AG04450 (cell line): Measurements from ENCODE around the gene CHCHD1. TPM values are rescaled to one million over a fixed set of nuclear protein-coding genes. Genes with fewer than 3 reads are reported as not detected.

Source experiments
- CTCF ChIA-PET: fragments of 300-600, 350-600 bp; formaldehyde crosslinking; extraction: SDS; loops from one replicate; lab custom pipeline; 2022; ENCODE audit warnings: antibody characterized with exemption, inconsistent platforms; lab: Charles Lee
- POLR2A ChIA-PET: fragments of 350-600 bp; formaldehyde crosslinking; extraction: SDS; loops from one replicate; lab custom pipeline; 2021; ENCODE audit warnings: antibody characterized with exemption, inconsistent platforms; lab: Yijun Ruan, JAX
- DNase-seq: peaks from one replicate; pipeline ENCODE4 v3.0.0-alpha.2; 2011; ENCODE audit warnings: low read depth, low spot score
- H3K27ac ChIP-seq: one replicate; pipeline ENCODE4 v1.5.1; 2012; ENCODE audit warnings: low read depth, low read length, control low read depth
- H3K27me3 ChIP-seq: one replicate; pipeline ENCODE4 v1.6.0; 2012; ENCODE audit warnings: low read length; ENCODE audit not compliant: control insufficient read depth, insufficient read depth
- H3K4me3 ChIP-seq: 2 replicates; pipeline ENCODE4 v1.5.1; 2011; ENCODE audit warnings: mild to moderate bottlenecking, low read depth, low read length, control low read depth
- H3K9me3 ChIP-seq: 2 replicates; pipeline ENCODE4 v1.5.1; 2012; ENCODE audit warnings: low read length; ENCODE audit not compliant: control insufficient read depth, insufficient read depth
- polyA plus RNA-seq: library from polyadenylated mRNA; depleted of rRNA; stranded (reverse); fragments of >200 nt; gene quantifications from 2 replicates; pipeline ENCODE4 v1.2.3, GENCODE V29; 2011
- TF ChIP-seq, protein P1 (sequence below): IDR thresholded peaks from 2 replicates; pipeline ENCODE4 v1.5.1; 2011; ENCODE audit warnings: low read depth, low read length, control low read depth, inconsistent platforms

The CHCHD1 gene
- polyA plus RNA-seq, 1 experiment: 45.4 TPM

DNA sequence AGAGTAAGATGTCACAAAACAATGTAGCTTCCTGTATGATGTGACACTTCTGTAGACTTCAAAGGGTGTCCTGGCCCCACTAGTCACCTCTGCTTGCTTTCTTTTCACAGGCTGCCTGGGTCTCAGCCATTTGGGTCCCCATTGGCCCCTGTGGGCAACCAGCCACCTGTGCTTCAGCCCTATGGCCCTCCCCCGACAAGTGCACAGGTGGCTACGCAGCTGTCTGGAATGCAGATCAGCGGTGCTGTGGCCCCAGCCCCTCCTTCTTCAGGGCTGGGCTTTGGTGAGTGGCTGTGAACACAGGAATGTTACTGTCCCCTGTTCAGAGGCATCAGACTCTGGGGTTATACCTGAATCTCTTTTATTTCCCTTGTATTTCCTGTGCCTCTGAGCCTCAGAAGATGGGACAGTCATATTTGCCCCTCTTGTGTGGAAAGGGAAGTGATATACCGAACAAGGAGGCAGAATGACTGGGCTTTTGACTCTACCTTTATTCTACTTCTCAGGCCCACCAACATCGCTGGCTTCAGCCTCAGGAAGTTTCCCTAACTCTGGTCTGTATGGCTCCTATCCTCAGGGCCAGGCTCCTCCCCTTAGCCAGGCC lies 22.2 kb upstream of the CHCHD1 start:
- Histone ChIP-seq H3K9me3 (no peaks in the 10 kb centered on the region), H3K4me3 (no peak overlapping the region), H3K27ac (no peak overlapping the region), H3K27me3 (no peaks in the 10 kb centered on the region)
- CTCF ChIA-PET: no interaction called here
- no peak for DNase-seq
- TF ChIP-seq, protein P1, sequence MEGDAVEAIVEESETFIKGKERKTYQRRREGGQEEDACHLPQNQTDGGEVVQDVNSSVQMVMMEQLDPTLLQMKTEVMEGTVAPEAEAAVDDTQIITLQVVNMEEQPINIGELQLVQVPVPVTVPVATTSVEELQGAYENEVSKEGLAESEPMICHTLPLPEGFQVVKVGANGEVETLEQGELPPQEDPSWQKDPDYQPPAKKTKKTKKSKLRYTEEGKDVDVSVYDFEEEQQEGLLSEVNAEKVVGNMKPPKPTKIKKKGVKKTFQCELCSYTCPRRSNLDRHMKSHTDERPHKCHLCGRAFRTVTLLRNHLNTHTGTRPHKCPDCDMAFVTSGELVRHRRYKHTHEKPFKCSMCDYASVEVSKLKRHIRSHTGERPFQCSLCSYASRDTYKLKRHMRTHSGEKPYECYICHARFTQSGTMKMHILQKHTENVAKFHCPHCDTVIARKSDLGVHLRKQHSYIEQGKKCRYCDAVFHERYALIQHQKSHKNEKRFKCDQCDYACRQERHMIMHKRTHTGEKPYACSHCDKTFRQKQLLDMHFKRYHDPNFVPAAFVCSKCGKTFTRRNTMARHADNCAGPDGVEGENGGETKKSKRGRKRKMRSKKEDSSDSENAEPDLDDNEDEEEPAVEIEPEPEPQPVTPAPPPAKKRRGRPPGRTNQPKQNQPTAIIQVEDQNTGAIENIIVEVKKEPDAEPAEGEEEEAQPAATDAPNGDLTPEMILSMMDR: no peak
- POLR2A ChIA-PET: no interaction called here

DNA sequence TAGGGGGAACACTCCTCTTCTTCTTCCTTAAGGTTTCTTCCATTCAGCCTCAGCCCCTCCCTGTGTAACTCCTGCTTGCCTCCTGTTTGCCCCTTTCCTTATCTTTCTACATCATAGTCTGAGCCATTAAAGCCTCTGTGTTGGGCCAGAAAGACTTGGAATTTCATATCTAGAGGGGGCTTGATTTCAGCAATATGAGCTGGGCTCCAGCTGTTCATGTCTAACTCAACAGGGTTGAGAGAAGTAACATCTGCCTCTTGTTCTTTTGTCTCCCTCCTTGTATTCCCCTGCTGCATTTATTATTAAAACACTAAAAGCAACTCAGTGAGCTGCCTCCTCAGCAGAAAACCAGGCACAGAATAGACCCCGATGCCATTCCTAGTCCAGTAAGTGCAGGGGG lies 20.1 kb upstream of the CHCHD1 start:
- TF ChIP-seq, protein P1: no peak
- ChIA-PET CTCF (no interaction called here), POLR2A (interaction anchor here (1.4 to 1.7 kb wide), 2 partner anchors 11 to 20 kb away, joined by 5 to 10 read pairs; partner anchors contain the start of gene CHCHD1)
- no peak overlapping the region for H3K4me3 ChIP-seq
- no peaks in the 10 kb centered on the region for H3K9me3 ChIP-seq
- DNase-seq: no peak
- no peak overlapping the region for H3K27ac ChIP-seq
- H3K27me3 ChIP-seq: no peaks in the 10 kb centered on the region

DNA sequence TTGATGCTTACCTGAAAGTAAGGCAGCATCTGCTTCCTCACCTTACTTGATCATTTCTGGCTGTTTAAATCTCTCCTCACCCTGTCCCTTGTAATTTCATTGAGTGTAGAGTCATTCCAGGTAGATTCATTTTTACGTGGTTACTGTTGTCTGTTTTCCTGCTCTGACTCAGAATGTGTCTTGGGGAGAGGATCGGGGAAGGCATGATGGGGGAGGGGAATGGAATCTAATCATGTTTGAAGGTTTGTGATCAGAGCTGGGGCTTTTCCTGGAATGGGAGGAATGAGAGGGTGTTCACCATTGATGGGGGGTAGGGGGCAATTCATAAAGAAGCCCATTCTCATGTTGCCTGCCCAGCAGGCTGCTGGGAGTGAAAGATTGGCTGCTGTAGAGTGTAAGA lies 18.9 kb upstream of the CHCHD1 start:
- POLR2A ChIA-PET: interaction anchor here (0.6 to 1.7 kb wide), 3 partner anchors 9 to 19 kb away, joined by 3 to 10 read pairs (median 5); partner anchors contain the start of gene CHCHD1
- Histone ChIP-seq H3K27ac (no peak overlapping the region), H3K4me3 (no peak overlapping the region), H3K27me3 (no peaks in the 10 kb centered on the region), H3K9me3 (no peaks in the 10 kb centered on the region)
- no peak for DNase-seq
- TF ChIP-seq, protein P1: no peak
- CTCF ChIA-PET: no interaction called here

DNA sequence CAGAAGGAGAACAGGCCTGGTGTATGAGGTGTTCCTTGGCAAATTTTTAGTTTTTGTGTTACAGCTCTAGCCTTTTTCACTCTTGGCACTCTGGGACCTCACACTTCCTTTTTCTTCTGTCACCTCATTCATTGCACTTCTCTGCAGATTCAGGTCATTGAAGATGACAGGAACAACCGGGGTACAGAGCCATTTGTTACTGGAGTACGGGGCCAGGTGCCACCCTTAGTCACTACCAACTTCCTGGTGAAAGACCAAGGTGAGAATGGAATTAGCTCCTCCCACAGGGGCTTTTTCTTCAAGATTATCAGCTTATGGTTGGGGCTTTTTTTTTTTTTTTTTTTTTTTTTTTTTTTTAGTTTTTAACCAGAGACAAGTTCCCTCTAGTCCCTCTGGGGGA lies 18.5 kb upstream of the CHCHD1 start:
- Histone ChIP-seq H3K27me3 (no peaks in the 10 kb centered on the region), H3K4me3 (no peak overlapping the region), H3K9me3 (no peaks in the 10 kb centered on the region), H3K27ac (no peak overlapping the region)
- TF ChIP-seq, protein P1: no peak
- POLR2A ChIA-PET: interaction anchor here (0.6 to 1.7 kb wide), 2 partner anchors 9 to 19 kb away, joined by 3 to 10 read pairs; partner anchors contain the start of gene CHCHD1
- CTCF ChIA-PET: no interaction called here
- DNase-seq: no peak

DNA sequence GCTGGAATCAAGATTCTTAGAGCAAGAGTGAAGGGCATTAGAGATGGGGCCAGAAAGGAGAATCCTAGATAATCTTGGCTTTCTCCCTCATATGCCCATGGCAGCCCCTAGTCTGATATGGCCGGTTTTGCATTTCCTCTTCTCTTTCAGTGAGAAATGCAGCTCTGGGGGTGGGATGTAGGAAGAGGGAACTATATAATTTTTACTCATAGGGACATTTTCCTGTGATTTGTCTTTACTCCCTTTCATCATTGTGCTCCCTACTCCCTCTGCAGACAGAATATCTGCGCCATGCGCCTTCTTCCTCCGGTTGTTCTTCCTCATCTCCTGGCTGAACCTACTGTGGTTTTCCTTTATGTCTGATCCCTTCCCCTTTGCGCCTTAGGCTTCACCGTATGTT lies 16.8 kb upstream of the CHCHD1 start:
- POLR2A ChIA-PET: no interaction called here

More for the DNA sequence above, 16.8 kb upstream of the CHCHD1 start:
- CTCF ChIA-PET: interaction anchor here (1.3 kb wide), 1 partner anchor 236 kb away, joined by 4 read pairs; no protein-coding TSS in a partner anchor
- Histone ChIP-seq H3K27me3 (no peaks in the 10 kb centered on the region), H3K27ac (no peak overlapping the region), H3K4me3 (no peak overlapping the region), H3K9me3 (no peaks in the 10 kb centered on the region)
- TF ChIP-seq, protein P1: no peak
- DNase-seq: no peak
